Measurements from ENCODE around the gene PCP2. TPM values are rescaled to one million over a fixed set of nuclear protein-coding genes. Genes with fewer than 3 reads are reported as not detected.

PCP2 gene
- total RNA-seq, 1 experiment from 2014 or later = not detected

DNA sequence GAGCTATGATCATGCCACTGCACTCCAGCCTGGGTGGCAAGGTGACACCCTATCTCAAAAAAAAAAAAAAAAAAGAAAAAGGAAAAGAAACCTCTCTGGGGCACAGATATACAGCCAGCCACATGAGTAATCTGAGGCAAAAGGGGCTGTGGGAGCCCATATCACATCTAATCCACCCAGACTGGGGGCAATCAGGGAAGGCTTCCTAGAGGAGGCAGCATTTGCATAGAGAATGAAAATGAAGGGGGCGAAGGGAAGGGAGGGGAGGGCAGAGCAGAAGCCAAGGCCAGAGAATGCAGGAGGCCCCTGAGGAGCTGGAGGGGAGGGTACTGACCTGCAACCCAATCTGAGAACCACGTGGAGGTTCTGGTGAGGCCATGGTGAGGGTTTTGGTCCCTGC is 16.6 kb upstream of the PCP2 start:
- no peak overlapping the region for H3K56ac ChIP-seq (ENCODE audit: insufficient read length, low read depth, low read length)
- no peak overlapping the region for H3K9ac ChIP-seq (ENCODE audit: extremely low read depth, insufficient read length, low read length)
- no peaks in the 10 kb centered on the region for H3K79me2 ChIP-seq (ENCODE audit: insufficient read depth, low read length)
- no peak overlapping the region for H2AFZ ChIP-seq (ENCODE audit: low read length)
- H3K14ac ChIP-seq (ENCODE audit: insufficient read depth, low read length) = no peak overlapping the region
- no peaks in the 10 kb centered on the region for H3K23me2 ChIP-seq (ENCODE audit: insufficient read length, low read depth, low read length, poor library complexity, severe bottlenecking)
- Mint-ChIP-seq H3K27ac (no peak overlapping the region), H3K9me3 (peaks cover 0 to 3% of the 10 kb centered on the region in 2 experiments; a peak in 3 of 5 replicates), H3K4me3 (no peak overlapping the region), H3K36me3 (ENCODE audit: insufficient read depth in 1 of 3, low read depth in 3 of 3) (no peaks in the 10 kb centered on the region; a peak in 1 of 7 replicates), H3K27me3 (ENCODE audit: low read depth) (peaks cover 55% of the 10 kb centered on the region), H3K4me1 (peaks cover 3 to 4% of the 10 kb centered on the region in 2 experiments)
- no peak overlapping the region for H3K4ac ChIP-seq (ENCODE audit: low read depth, low read length)
- no peaks in the 10 kb centered on the region for H4K20me1 ChIP-seq (ENCODE audit: control insufficient read depth, insufficient read depth, insufficient read length)
- TF ChIP-seq CTCF (conservative IDR thresholded peaks at IDR 0.05) = no peak
- no peak overlapping the region for H2BK12ac ChIP-seq (ENCODE audit: insufficient read length, low read depth, low read length)
- H3K23ac ChIP-seq (ENCODE audit: insufficient read length, low read depth, low read length) = no peak overlapping the region
- no peak for DNase-seq
- H2BK15ac ChIP-seq (ENCODE audit: low read depth, low read length) = no peak overlapping the region
- no peaks in the 10 kb centered on the region for H3K79me1 ChIP-seq (ENCODE audit: insufficient read depth, low read depth, low read length, poor library complexity, severe bottlenecking)
- H3K4me1 ChIP-seq (ENCODE audit: insufficient read depth, low read length) = no peaks in the 10 kb centered on the region
- no peak overlapping the region for H3K18ac ChIP-seq (ENCODE audit: insufficient read length, low read depth, low read length)
- no peak overlapping the region for H3K4me2 ChIP-seq (ENCODE audit: insufficient read depth, insufficient read length, low read length)
- no peak overlapping the region for H4K8ac ChIP-seq (replicated peaks; ENCODE audit: insufficient read length, low read depth, low read length)
- no CpG with 5 or more reads among the region's 2 CpGs for WGBS (ENCODE audit: extremely low coverage, insufficient read length, low lambda C conversion rate)
- H4K5ac ChIP-seq (ENCODE audit: insufficient read length, low read depth, low read length) = no peak overlapping the region
- peaks cover 4% of the 10 kb centered on the region; the same call in 1 of the 2 replicates for H3K27me3 ChIP-seq (ENCODE audit: insufficient read depth, low read length)
- no peak overlapping the region for H4K91ac ChIP-seq (ENCODE audit: insufficient read length, low read depth, low read length)
- no peak overlapping the region for H2BK5ac ChIP-seq (ENCODE audit: insufficient read length, low read length)
- H2AK5ac ChIP-seq (ENCODE audit: insufficient read length, low read length) = no peak overlapping the region
- no peak overlapping the region for H2BK120ac ChIP-seq (ENCODE audit: low read depth, low read length, poor library complexity, severe bottlenecking)
- H3K27ac ChIP-seq (ENCODE audit: insufficient read length, low read depth, low read length) = no peak overlapping the region
- no peak overlapping the region for H3T11ph ChIP-seq (ENCODE audit: low read length)
- no peaks in the 10 kb centered on the region for H3K9me3 ChIP-seq (ENCODE audit: control insufficient read depth, low read depth, low read length)
- no peak overlapping the region for H2BK20ac ChIP-seq (ENCODE audit: low read depth, low read length, poor library complexity, severe bottlenecking)
